Endothelial cell of umbilical vein (primary cell): ENCODE results near the gene ACTL10. TPM values are rescaled to one million over a fixed set of nuclear protein-coding genes. Genes with fewer than 3 reads are reported as not detected.

Source experiments
- BruUV-seq: library from RNA; stranded (reverse); fragments of 400-500 nt; replicated peaks from 2 replicates; lab custom pipeline; 2021; lab: Mats Ljungman, UMichigan
- CTCF ChIA-PET: fragments of 300-600, 350-600 bp; sonication (Branson Sonifier 250); formaldehyde crosslinking; loops from one replicate; lab custom pipeline; 2021; ENCODE audit warnings: antibody characterized with exemption, inconsistent platforms; lab: Charles Lee
- POLR2A ChIA-PET: fragments of 300-600, 350-600 bp; sonication (Branson Sonifier 250); formaldehyde crosslinking; loops from one replicate; lab custom pipeline; 2021; ENCODE audit warnings: antibody characterized with exemption, inconsistent platforms; lab: Charles Lee
- DNase-seq: peaks from one replicate; pipeline ENCODE4 v3.0.0-alpha.2; 2011; ENCODE audit warnings: low read depth, low spot score
- FAIRE-seq: peaks from 2 replicates; lab custom pipeline; 2011; peaks lifted over from hg19 to GRCh38; lab: Jason Lieb, UNC
- H2AFZ ChIP-seq: 2 replicates; pipeline ENCODE4 v1.6.0; 2012; ENCODE audit warnings: low read depth, low read length, control low read depth, inconsistent platforms
- H3K27ac ChIP-seq: 2 replicates; pipeline ENCODE4 v1.5.1; 2011; ENCODE audit warnings: low read depth, mild to moderate bottlenecking, control low read depth, low read length, moderate library complexity; ENCODE audit not compliant: insufficient read depth
- H3K27me3 ChIP-seq, 2 experiments: 2 replicates each; pipeline versions ENCODE4 v1.6.0 to v1.6.1; 2011; ENCODE audit warnings: low read length in 2 of 2, mixed read lengths in 1 of 2; ENCODE audit not compliant: control insufficient read depth in 2 of 2, insufficient read depth in 2 of 2
- H3K36me3 ChIP-seq, 2 experiments: 2 replicates in 1 of 2; 3 replicates in 1 of 2; pipeline ENCODE4 v1.5.1; 2011; ENCODE audit warnings: low read length in 2 of 2, mild to moderate bottlenecking in 1 of 2, moderate library complexity in 1 of 2; ENCODE audit not compliant: control insufficient read depth in 2 of 2, insufficient read depth in 2 of 2; ENCODE audit errors: extremely low read depth in 1 of 2
- H3K4me1 ChIP-seq: 3 replicates; pipeline ENCODE4 v1.5.1; 2011; ENCODE audit warnings: mild to moderate bottlenecking, low read length; ENCODE audit not compliant: control insufficient read depth, insufficient read depth; ENCODE audit errors: extremely low read depth
- H3K4me2 ChIP-seq: 2 replicates; pipeline ENCODE4 v1.6.1; 2011; ENCODE audit warnings: low read length, control low read depth, mixed read lengths; ENCODE audit not compliant: insufficient read depth
- H3K4me3 ChIP-seq, 3 experiments: fragments of 200-600 bp in 1 of 3; sonication (generic), shearing (Covaris generic) in 1 of 3; replicated peaks in 1 of 3; 2 replicates each; pipeline ENCODE4 v1.5.1; 2011 to 2016; ENCODE audit warnings: control low read depth in 3 of 3, low read length in 3 of 3, mild to moderate bottlenecking in 2 of 3, inconsistent platforms in 1 of 3, low read depth in 1 of 3, moderate library complexity in 1 of 3; ENCODE audit not compliant: insufficient read depth in 1 of 3
- H3K79me2 ChIP-seq: 2 replicates; pipeline ENCODE4 v1.6.0; 2012; ENCODE audit warnings: low read length, inconsistent platforms; ENCODE audit not compliant: control insufficient read depth, insufficient read depth
- H3K9ac ChIP-seq: replicated peaks from 2 replicates; pipeline ENCODE3; 2011; ENCODE audit warnings: low read length, control low read depth; ENCODE audit not compliant: insufficient read depth; ENCODE audit errors: extremely low read depth
- H3K9me1 ChIP-seq: replicated peaks from 3 replicates; pipeline ENCODE4 v1.6.0; 2011; ENCODE audit warnings: mild to moderate bottlenecking, low read length; ENCODE audit not compliant: control insufficient read depth, insufficient read depth; ENCODE audit errors: extremely low read depth
- H3K9me3 ChIP-seq: replicated peaks from 2 replicates; pipeline ENCODE4 v1.5.1; 2012; ENCODE audit warnings: low read length, inconsistent platforms; ENCODE audit not compliant: control insufficient read depth, insufficient read depth
- H4K20me1 ChIP-seq: replicated peaks from 2 replicates; pipeline ENCODE3; 2011; ENCODE audit warnings: mild to moderate bottlenecking, low read length; ENCODE audit not compliant: control insufficient read depth, insufficient read depth; ENCODE audit errors: extremely low read depth
- EZH2 ChIP-seq: IDR thresholded peaks from 2 replicates; pipeline ENCODE4 v1.6.1; 2012; ENCODE audit warnings: borderline replicate concordance, low read depth, mild to moderate bottlenecking, moderate library complexity, low read length, inconsistent platforms; ENCODE audit not compliant: severe bottlenecking
- FOS ChIP-seq: IDR thresholded peaks from 2 replicates; pipeline ENCODE4 v1.6.1; 2011; ENCODE audit warnings: mild to moderate bottlenecking, low read length, moderate library complexity, borderline replicate concordance; ENCODE audit not compliant: insufficient read depth
- GATA2 ChIP-seq: IDR thresholded peaks from 2 replicates; pipeline ENCODE4 v1.7.0; 2011; ENCODE audit warnings: low read depth, mild to moderate bottlenecking, moderate library complexity, mixed read lengths, low read length; ENCODE audit not compliant: insufficient read length, insufficient read depth
- JUN ChIP-seq: IDR thresholded peaks from 2 replicates; pipeline ENCODE4 v1.6.1; 2011; ENCODE audit warnings: borderline replicate concordance, low read depth; ENCODE audit not compliant: insufficient read length, insufficient read depth
- MYC ChIP-seq: IDR thresholded peaks from one replicate; pipeline ENCODE4 v1.6.1; 2011; ENCODE audit warnings: mild to moderate bottlenecking, low read depth, low read length
- POLR2A ChIP-seq: IDR thresholded peaks from 2 replicates; pipeline ENCODE4 v1.6.1; 2012; ENCODE audit warnings: low read depth, mild to moderate bottlenecking, control low read depth, low read length
- POLR2AphosphoS5 ChIP-seq: IDR thresholded peaks from 2 replicates; pipeline ENCODE4 v1.6.1; 2012; ENCODE audit warnings: low read depth, mild to moderate bottlenecking, control low read depth, low read length, moderate library complexity; ENCODE audit not compliant: insufficient read depth
- dilution Hi-C: fragments of 300-500 bp; cut with MboI; formaldehyde crosslinking; loops from one replicate; pipeline ENCODE4 v1.15.0; 2019; ENCODE audit warnings: low sequenced_read_pairs; ENCODE audit not compliant: extremely low pct_ligation_motif_present
- intact Hi-C: fragments of 100-400 bp; cut with micrococcal nuclease; formaldehyde crosslinking; loops from one replicate; pipeline ENCODE4 v1.10.0; 2022
- polyA plus RNA-seq, 4 experiments: library from polyadenylated mRNA; depleted of rRNA in 3 of 4; stranded (reverse) in 3 of 4; unstranded in 1 of 4; fragments of >200 nt; gene quantifications; 2 replicates each; pipeline versions ENCODE4 v1.2.1 to v1.2.3, GENCODE V29; 2011 to 2012; ENCODE audit warnings: missing spikeins in 1 of 4
- total RNA-seq: library from RNA; stranded (reverse); gene quantifications from 2 replicates; pipeline ENCODE4 v1.2.3, GENCODE V29; 2021
- TF ChIP-seq, protein P1 (sequence below): IDR thresholded peaks from 2 replicates; pipeline ENCODE4 v1.6.1; 2011; ENCODE audit not compliant: insufficient read depth, insufficient read length
- TF ChIP-seq, protein P2 (sequence below), 2 donors: IDR thresholded peaks; 1 replicate in 1 of 2; 2 replicates in 1 of 2; pipeline ENCODE4 v1.5.1; 2011; ENCODE audit warnings: low read length in 2 of 2, mild to moderate bottlenecking in 2 of 2, moderate library complexity in 2 of 2, control low read depth in 1 of 2, inconsistent platforms in 1 of 2, low read depth in 1 of 2; ENCODE audit not compliant: insufficient read depth in 1 of 2; ENCODE audit errors: extremely low read depth in 1 of 2

The ACTL10 gene
- total and polyA plus RNA-seq, 2 donors (not counting 3 experiments of a cell fraction or from before 2014, with no cell fraction given) = 0.92 to 1.4 TPM

DNA sequence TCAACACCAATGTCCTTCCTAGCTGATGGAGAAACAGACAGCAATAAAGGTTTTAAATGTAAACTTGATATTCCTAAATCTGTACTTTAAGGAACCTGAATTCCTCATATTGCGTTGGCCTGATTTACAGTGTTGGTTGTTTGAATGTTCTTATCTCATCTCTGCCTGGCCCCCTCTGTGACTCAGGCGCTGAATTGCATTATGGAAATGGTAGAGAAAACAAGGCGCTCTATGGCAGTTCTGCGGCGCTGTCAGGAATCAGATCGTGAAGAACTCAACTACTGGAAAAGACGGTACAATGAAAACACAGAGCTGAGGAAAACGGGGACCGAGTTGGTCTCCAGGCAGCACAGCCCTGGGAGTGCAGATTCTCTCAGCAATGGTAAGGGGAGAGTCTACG is 37.2 kb upstream of the ACTL10 start:
- DNase-seq = no peak
- Histone ChIP-seq H3K4me2 (no peak overlapping the region), H3K9me1 (no peaks in the 10 kb centered on the region), H3K4me1 (no peaks in the 10 kb centered on the region), H4K20me1 (no peaks in the 10 kb centered on the region), H3K36me3 (peaks cover 0 to 6% of the 10 kb centered on the region in 2 experiments), H3K9ac (no peak overlapping the region), H3K4me3 (no peak overlapping the region), H3K27me3 (no peaks in the 10 kb centered on the region), H2AFZ (no peak overlapping the region), H3K79me2 (no peaks in the 10 kb centered on the region), H3K9me3 (no peaks in the 10 kb centered on the region), H3K27ac (no peak overlapping the region)
- no TSS peak for BruUV-seq
- FAIRE-seq = no peak
- POLR2A ChIA-PET = interaction anchor here (0.6 kb wide), 1 partner anchor 91 kb away, joined by 3 read pairs; no protein-coding TSS in a partner anchor
- TF ChIP-seq MYC = no peak
- no peak for TF ChIP-seq POLR2AphosphoS5
- TF ChIP-seq GATA2 = no peak
- TF ChIP-seq, protein P1, sequence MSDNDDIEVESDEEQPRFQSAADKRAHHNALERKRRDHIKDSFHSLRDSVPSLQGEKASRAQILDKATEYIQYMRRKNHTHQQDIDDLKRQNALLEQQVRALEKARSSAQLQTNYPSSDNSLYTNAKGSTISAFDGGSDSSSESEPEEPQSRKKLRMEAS = no peak
- TF ChIP-seq JUN = no peak
- no peak for TF ChIP-seq EZH2
- TF ChIP-seq FOS = no peak
- no peak for TF ChIP-seq POLR2A
- TF ChIP-seq, protein P2, sequence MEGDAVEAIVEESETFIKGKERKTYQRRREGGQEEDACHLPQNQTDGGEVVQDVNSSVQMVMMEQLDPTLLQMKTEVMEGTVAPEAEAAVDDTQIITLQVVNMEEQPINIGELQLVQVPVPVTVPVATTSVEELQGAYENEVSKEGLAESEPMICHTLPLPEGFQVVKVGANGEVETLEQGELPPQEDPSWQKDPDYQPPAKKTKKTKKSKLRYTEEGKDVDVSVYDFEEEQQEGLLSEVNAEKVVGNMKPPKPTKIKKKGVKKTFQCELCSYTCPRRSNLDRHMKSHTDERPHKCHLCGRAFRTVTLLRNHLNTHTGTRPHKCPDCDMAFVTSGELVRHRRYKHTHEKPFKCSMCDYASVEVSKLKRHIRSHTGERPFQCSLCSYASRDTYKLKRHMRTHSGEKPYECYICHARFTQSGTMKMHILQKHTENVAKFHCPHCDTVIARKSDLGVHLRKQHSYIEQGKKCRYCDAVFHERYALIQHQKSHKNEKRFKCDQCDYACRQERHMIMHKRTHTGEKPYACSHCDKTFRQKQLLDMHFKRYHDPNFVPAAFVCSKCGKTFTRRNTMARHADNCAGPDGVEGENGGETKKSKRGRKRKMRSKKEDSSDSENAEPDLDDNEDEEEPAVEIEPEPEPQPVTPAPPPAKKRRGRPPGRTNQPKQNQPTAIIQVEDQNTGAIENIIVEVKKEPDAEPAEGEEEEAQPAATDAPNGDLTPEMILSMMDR (IDR thresholded peaks at IDR 0.05; ENCODE audit: extremely low read depth in 1 of 2, insufficient read depth in 1 of 2, low read depth in 1 of 2, low read length in 2 of 2) = no peak
- CTCF ChIA-PET = no interaction called here
- dilution Hi-C loops (no loop called here), intact Hi-C loops (no loop called here)
